G401.6 (cell line): ENCODE measurements around the gene KRTAP10-2.

Source experiments
- FAIRE-seq: peaks from 2 replicates; lab custom pipeline; 2012; peaks lifted over from hg19 to GRCh38; lab: Jason Lieb, UNC

KRTAP10-2 gene

GRCh38 chr21:44525391-44526095 lies 25.8 kb downstream of the KRTAP10-2 start:
- no peak for FAIRE-seq

GRCh38 chr21:44524414-44525371 lies 26.6 kb downstream of the KRTAP10-2 start:
- FAIRE-seq, result no peak

DNA sequence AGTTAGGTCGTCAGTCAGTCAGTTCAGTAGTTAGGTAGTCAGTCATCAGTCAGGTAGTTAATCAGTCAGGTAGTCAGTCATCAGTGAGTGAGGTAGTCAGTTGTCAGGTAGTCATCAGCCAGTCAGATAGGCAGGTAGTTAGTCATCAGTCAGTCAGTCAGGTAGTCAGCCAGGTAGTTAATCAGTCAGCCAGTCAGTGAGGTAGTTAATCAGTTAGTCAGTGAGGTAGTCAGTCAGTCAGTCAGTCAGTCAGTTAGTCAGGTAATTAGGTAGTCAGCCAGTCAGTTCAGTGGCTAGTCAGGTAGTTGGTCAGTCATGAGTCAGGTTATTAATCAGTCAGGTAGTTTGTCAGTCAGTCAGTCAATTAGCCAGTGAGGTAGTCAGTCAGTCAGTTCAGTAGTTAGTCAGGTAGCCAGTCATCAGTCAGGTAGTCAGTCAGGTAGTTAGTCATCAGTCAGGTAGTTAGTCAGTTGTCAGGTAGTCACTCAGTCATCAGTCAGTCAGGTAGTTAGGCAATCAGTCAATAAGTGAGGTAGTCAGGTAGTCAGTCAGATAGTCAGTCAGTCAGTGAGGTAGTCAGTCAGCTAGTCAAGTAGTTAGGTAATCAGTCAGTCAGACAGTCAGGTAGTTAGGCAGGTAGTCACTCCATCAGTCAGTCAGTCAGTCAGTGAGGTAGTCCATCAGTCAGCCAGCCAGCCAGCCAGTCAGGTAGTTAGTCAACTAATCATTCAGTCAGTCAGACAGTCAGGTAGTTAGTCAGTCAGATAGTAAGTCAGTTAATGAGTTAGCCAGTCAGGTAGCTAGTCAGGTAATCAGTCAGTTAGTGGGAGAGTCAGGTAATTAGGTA lies 27.5 kb downstream of the KRTAP10-2 start:
- no peak for FAIRE-seq

GRCh38 chr21:44522753-44523204 lies 28.5 kb downstream of the KRTAP10-2 start:
- no peak for FAIRE-seq

- no peak for FAIRE-seq
Observed at GRCh38 chr21:44521928-44522752, 29.2 kb downstream of the KRTAP10-2 start.

GRCh38 chr21:44521301-44521927 lies 29.9 kb downstream of the KRTAP10-2 start:
- no peak for FAIRE-seq

- no peak for FAIRE-seq
Observed at GRCh38 chr21:44520326-44521300, 30.7 kb downstream of the KRTAP10-2 start.

- no peak for FAIRE-seq
Observed at GRCh38 chr21:44519346-44520325, 31.7 kb downstream of the KRTAP10-2 start.

DNA sequence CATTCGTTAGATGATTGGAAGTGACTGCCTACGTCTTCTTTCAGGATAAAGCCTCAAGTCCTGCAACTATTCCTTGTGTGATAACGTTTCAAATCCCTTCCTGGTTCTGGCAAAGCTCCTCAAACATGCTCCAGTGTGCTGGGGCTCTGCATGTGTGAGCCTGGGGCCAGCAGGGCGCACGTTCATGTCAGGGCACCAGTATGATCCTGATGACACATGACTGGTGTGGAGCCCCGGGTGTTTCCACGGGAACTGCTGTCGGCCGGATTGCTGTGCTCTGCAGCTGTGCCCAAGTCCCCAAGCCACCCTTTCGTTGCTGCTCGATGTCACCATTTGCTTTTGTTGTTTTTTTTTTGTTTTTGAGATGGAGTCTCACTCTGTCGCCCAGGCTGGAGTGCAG lies 32.6 kb downstream of the KRTAP10-2 start:
- FAIRE-seq, result no peak

DNA sequence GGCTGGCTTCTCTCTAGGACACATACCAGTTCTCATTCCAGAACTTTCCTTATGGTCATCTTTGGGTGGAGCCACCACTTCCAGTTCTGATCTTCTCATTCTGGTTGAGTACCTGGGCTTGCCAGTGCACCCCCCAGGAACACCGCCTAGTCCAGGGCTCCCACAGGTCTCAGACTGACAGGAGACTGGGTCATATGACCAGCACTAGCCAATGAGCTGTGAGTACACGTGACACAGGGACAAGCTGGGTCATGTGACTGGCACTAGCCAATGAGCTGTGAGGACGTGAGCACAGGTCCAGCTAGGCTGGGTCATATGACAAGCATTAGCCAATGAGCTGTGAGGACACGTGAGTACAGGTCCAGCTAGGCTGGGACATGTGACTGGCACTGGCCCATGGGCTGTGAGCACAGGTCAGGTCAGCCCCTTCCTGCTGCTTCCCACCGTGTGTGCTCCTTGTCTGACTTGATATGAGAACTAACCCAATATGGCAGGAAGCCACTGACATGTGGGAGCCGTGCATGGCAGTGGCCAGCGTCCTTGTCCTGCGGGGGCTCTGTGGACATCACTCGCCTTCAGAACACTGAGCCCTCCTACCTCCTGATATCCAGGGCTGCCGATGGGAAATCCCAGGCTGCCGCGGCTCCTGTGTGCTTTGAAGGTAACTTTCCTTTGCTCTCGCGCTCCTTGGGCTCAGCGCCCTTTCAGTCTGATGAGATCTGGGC lies 34.0 kb downstream of the KRTAP10-2 start:
- no peak for FAIRE-seq

DNA sequence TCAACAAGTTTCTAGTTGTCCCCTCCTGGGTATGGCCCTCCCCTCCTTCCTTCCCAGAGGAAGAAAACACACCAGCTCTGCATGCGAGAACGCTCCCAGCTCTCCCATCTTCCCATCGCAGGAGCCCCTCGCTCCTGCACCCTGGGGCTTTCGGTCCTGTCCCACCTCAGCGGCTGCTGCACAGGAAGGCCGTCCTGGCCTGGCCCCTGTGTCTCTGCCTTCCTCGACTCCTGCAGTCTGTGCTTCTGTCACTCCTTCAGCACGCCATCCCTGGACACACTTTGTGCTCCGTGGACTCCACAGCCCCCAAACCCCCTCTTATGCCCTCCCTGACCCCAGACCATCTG lies 34.5 kb downstream of the KRTAP10-2 start:
- no peak for FAIRE-seq

- no peak for FAIRE-seq
Observed at GRCh38 chr21:44516342-44516741, 35.0 kb downstream of the KRTAP10-2 start.

- FAIRE-seq, result no peak
Observed at GRCh38 chr21:44515359-44516165, 35.7 kb downstream of the KRTAP10-2 start.

- no peak for FAIRE-seq
Observed at GRCh38 chr21:44514746-44515358, 36.5 kb downstream of the KRTAP10-2 start.

- FAIRE-seq, result no peak
Observed at GRCh38 chr21:44514218-44514520, 37.1 kb downstream of the KRTAP10-2 start.

DNA sequence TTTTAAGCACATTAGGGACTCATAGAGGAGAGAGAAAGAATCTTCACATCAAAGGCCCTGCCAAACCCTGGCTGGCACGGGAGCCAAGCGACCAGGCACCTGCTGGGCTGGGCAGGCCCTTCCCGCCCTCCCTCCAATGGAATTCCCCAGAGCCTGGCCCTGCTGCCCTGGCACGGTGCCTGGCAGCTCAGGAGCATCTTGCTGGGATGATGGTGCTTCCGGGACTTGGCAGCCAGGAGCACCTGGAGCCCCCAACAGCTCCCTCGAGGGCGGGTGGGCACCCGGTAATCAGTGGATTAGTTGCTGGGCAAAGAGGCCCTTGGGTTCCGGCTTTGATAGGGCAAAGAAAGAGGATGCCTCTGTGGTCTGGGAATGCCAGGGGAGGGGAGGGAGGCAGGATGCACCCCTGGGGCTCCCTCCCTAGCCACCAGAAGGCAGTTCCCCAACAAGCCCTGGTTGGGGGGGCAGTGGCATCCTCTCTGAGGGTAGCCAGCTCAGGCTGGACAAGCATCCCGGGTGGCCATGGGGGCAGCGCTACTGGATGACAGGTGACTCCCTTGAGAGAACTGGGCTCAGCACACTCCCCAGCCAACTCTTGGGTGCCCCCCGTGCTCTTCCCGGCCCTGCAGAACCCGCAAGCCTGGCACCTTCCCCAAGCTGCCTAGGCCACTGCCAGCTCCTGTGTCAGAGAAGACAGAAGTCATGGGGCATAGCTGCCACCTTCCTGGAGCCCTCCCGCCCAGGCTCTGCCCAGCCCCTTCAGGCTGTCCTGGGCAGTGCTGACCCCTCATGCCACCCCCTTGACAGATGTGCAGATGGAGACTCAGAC lies 37.7 kb downstream of the KRTAP10-2 start:
- no peak for FAIRE-seq
